NCI-H1436 (cell line): Measurements from ENCODE around the gene SIN3A.
A peak's percentile ranks its signal among the peaks of the same experiment; 100 is the strongest.

Source experiments
- DNase-seq: peaks from one replicate; lab custom pipeline; 2025; lab: John Stamatoyannopoulos, UW

The SIN3A gene

GRCh38 chr15:75371901-75372688, 79.4 kb downstream of the SIN3A start:
- no peak for DNase-seq

GRCh38 chr15:75371486-75371885, 80.0 kb downstream of the SIN3A start:
- no peak for DNase-seq

GRCh38 chr15:75369897-75370581, 81.5 kb downstream of the SIN3A start:
- DNase-seq = no peak

- DNase-seq = no peak
Observed at GRCh38 chr15:75368689-75369239, 82.7 kb downstream of the SIN3A start.

GRCh38 chr15:75367913-75368688, 83.4 kb downstream of the SIN3A start, which contains the start of gene MAN2C1:
MAN2C1 (minus strand) TSS chr15:75368607; CDS start chr15:75368583, 24 bp downstream.
- peak; percentile 95 for DNase-seq

GRCh38 chr15:75367406-75367912, 84.0 kb downstream of the SIN3A start:
- DNase-seq = no peak

GRCh38 chr15:75367006-75367405, 84.5 kb downstream of the SIN3A start:
- DNase-seq = no peak

- DNase-seq = no peak
Observed at GRCh38 chr15:75366163-75366562, 85.3 kb downstream of the SIN3A start.

- DNase-seq = no peak
Observed at GRCh38 chr15:75364881-75365280, 86.6 kb downstream of the SIN3A start.

GRCh38 chr15:75363786-75364185, 87.7 kb downstream of the SIN3A start:
- no peak for DNase-seq

- DNase-seq = no peak
Observed at GRCh38 chr15:75362642-75363249, 88.7 kb downstream of the SIN3A start.

- no peak for DNase-seq
Observed at GRCh38 chr15:75361989-75362641, 89.4 kb downstream of the SIN3A start.

- DNase-seq = no peak
Observed at GRCh38 chr15:75361361-75361988, 90.0 kb downstream of the SIN3A start.

- no peak for DNase-seq
Observed at GRCh38 chr15:75360856-75361255, 90.6 kb downstream of the SIN3A start.

- no peak for DNase-seq
Observed at GRCh38 chr15:75360391-75360790, 91.1 kb downstream of the SIN3A start.

GRCh38 chr15:75359537-75360250, 91.8 kb downstream of the SIN3A start:
- no peak for DNase-seq

- DNase-seq = no peak
Observed at GRCh38 chr15:75358771-75359536, 92.5 kb downstream of the SIN3A start.

GRCh38 chr15:75357976-75358673, 93.4 kb downstream of the SIN3A start:
- no peak for DNase-seq

GRCh38 chr15:75356517-75356916, 95.0 kb downstream of the SIN3A start:
- no peak for DNase-seq
